GM18505 (cell line): ENCODE results near the gene NKAPD1.
"Not testable (repeated sequence)": the region's sequence is repeated elsewhere in the genome, so short reads cannot be mapped to it uniquely, and the experiment has no call there.

ENCODE experiments used
- ATAC-seq: cut with Tn5 transposase; IDR thresholded peaks from one replicate; pipeline ENCODE4 v1.9.1; 2021; ENCODE audit not compliant: unreplicated experiment
- POLR2A ChIP-seq: IDR thresholded peaks from 4 replicates; pipeline ENCODE4 v1.6.1; 2011; ENCODE audit warnings: borderline replicate concordance; ENCODE audit not compliant: insufficient read depth, insufficient read length; ENCODE audit errors: extremely low read depth

The NKAPD1 gene

DNA sequence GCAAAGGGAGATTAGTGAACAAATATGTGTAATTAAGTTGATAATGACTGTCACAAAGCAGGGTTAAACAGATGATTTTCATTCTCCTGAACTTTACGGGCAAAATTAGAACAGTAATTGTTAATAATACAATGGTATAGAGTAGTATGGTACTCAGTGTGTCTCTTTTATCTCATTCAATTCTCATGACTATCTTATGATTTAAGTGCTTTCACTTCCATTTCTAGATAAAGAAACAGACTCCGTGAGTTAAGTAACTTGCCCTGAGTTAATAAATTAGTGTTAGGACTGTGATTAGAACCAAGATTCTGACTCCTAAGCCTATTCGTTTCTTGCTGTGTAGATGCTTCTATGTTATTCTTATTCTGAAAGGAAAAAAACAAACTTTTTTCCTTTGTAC, 22.3 kb upstream of the NKAPD1 start:
- TF ChIP-seq POLR2A = no peak
- no peak for ATAC-seq

DNA sequence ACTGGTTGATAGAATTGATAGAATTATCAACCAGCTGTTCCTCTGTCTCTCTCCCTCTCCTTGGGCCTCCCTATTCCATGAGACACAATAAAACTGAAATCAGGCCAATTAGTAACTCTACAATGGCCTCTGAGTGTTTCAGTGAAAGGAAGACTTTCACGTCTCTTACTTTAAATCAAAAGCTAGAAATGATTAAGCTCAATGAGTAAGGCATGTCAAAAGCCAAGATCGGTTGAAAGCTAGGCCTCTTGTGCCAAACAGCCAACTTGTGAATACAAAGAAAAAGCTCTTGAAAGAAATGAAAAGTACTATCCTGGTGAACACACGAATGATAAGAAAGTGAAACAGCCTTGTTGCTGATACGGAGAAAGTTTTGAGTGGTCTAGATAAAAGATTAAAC, 16.9 kb upstream of the NKAPD1 start:
- no peak for ATAC-seq
- TF ChIP-seq POLR2A = no peak

DNA sequence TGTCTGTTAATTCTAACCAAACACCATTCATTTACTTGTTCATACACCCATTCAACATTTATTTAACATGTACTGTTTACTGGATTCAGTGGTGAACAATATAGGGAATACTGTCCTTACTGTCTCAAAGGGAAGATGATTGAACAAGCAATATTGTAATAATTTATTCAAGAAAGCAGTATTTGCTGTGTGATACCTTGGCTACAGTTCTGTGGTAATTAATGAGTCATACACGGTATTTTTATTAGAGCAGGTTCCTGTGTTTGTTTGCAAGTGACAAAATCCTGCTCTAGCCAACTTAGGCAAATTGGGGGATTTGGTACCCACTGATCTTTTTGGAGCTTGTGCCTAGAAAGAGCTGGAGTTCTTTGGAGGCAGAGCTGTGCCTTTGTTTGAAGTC, 16.0 kb upstream of the NKAPD1 start:
- ATAC-seq = no peak
- no peak for TF ChIP-seq POLR2A

DNA sequence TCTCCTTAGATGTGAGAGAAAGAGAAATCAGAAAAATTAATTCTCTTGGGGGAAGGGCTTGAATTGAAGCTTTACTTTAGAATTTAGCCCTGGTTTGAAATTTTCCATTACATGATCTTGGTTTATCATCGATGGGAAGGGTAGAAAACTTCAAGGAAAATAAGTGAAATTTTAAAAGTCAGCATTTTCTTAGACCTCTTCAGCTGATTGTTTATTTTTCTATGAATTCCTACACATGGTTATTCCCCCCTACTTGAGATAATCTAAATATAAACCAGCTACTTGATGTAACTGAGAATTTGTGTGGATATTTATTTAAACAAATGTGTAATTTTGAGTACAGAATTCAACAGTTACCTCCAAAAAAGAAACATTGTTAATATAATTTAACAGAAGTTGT, 11.2 kb upstream of the NKAPD1 start:
- no peak for ATAC-seq
- TF ChIP-seq POLR2A = no peak

DNA sequence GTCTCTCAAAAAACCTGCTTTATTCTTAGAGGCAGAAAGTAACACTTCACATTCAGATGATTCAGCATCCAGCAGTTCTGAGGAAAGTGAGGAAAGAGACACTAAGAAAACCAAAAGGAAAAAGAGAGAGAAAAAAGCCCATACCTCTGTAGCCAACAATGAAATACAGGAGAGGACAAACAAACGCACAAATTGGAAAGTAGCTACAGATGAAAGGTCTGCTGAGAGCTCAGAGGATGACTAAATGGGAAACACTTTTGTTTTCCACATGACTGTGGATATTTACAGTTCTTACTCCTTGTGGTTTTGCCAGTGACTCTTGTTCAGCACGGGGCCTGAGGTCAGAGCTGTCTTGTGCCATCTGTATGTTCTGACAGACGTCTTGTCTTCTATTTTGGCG, 8.6 kb downstream of the NKAPD1 start:
- ATAC-seq = no peak
- no peak for TF ChIP-seq POLR2A

DNA sequence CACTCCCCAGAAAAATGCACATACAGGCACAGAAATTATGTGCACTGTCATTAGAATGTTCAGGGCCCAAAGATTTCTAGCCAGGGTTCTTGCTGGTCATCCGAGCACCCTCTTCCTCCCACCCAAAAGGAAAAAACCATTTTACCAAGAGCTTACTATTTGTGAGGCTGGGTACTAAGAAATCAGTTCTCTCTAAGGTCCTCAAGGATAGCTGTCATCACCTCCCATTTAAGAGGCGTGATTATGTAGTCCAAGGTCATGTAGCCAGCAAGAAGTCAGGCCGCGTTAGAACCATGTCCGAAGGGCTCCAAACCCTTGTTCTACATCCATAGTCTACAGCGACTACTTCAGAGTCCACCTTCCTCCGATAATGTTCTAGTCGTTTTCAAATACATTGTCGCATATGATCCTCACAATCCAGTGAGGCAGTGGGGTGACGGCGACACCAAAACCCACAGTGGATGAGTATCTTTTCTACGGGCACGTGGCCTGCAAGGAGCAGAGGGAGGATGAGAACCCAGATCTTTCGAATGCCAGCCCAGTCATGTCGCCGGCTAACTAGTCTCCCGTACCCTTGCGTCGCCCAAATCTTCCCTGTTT, 11.8 kb downstream of the NKAPD1 start:
- TF ChIP-seq POLR2A = no peak
- peak; percentile 28 for ATAC-seq

DNA sequence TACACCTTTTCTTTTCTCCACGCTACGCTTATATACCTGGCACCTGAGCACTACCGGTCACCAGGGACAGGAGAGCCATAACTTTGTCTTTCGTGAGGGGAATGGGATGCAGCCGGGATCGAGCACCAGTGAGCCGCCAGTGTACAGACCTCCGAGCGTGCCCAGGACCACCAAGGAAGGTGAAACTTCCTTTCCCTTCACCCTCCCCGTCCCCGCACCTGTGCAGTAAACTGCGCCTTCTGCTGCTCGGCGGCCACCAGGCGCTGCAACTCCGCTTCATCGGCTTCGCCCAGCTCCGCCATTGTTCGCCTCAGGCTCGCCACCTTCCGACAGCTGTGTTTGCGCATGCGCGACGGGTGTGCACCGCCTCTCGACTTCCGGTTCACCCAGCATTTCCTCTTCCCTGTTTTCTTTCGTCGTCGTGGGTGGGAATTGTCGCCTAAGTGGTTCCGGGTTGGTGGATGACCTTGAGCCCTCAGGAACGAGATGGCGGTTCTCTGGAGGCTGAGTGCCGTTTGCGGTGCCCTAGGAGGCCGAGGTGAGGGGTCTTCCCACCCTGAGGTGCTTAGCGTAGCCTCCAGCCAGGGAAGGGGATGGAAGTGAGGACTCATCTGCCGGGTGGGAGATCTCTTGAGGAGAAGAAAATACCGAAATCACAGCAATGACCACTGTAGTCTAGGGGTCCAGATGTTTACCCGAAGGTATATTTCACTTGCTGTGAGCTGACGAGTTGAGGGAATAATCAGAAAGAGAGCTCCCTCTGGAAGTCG, 12.5 kb downstream of the NKAPD1 start, which contains the start of the genes SDHD and TIMM8B:
TSS of gene SDHD (plus strand) at position 452 of the 770 bp plus-strand sequence. CDS start at position 487, 35 bp downstream.
TSS of gene TIMM8B (minus strand) at position 335 of the 770 bp plus-strand sequence. CDS start at position 302, 33 bp downstream.
- TF ChIP-seq POLR2A = peak; percentile 96

DNA sequence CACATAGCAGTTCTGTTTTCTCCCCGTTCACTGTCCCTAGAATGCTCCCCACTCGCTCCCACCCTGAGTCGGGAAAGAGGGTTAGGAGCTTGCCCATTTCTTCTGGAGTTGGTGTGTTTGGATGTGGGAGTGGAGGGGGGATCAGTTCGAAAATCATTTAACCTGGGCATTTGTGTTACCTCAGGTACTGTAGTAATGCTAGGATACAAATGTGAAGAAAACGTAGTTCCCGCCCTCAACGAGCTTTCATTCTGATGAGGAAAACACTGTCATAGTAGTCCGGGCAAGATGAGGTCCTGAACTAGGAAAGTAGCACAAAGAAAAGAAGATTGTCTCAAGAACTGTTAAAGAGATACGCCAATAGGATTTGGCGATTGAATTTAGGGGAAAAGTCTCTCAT, 13.1 kb downstream of the NKAPD1 start:
- TF ChIP-seq POLR2A = no peak
- ATAC-seq = no peak

More for the DNA sequence above, 12.5 kb downstream of the NKAPD1 start, which contains the start of the genes SDHD and TIMM8B:
- ATAC-seq = peak; percentile 94

DNA sequence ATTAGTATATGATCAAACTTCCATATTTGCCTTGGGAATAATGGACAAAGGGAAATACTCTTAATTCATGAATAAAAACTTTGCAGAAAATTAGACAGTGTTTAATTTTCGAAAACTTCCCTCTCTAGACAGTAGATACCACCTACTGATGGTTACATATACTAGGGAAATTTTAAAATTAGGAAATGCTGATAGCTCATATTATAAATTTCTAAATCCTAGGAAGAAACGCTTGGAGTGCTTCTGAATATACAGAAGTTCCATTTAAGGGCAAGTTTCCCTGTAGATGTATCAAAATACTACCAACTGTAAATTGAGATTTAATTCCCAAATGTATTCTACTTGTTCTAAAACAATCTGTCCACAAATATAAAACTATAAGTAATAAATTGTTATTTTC, 21.2 kb downstream of the NKAPD1 start:
- not testable (repeated sequence) for ATAC-seq

DNA sequence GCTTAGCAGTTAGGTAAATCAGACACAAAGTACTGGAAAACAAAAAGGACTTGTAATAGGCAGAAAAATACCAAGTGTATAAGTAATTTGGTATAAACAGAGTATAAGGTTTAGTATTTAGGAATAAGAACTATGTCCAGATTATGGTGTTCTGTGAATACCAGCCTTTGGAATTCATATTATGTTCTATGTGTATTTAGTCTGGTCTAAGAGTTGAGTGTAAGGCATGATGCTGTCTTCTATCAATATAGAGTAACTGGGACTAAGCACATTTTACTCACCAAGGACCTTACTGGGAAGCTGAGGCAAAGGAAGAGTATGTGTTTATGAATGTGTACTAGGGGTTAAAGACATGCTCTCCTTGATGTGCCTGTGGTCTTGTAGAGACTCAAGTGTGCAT, 22.1 kb downstream of the NKAPD1 start:
- ATAC-seq = no peak
- TF ChIP-seq POLR2A = no peak

DNA sequence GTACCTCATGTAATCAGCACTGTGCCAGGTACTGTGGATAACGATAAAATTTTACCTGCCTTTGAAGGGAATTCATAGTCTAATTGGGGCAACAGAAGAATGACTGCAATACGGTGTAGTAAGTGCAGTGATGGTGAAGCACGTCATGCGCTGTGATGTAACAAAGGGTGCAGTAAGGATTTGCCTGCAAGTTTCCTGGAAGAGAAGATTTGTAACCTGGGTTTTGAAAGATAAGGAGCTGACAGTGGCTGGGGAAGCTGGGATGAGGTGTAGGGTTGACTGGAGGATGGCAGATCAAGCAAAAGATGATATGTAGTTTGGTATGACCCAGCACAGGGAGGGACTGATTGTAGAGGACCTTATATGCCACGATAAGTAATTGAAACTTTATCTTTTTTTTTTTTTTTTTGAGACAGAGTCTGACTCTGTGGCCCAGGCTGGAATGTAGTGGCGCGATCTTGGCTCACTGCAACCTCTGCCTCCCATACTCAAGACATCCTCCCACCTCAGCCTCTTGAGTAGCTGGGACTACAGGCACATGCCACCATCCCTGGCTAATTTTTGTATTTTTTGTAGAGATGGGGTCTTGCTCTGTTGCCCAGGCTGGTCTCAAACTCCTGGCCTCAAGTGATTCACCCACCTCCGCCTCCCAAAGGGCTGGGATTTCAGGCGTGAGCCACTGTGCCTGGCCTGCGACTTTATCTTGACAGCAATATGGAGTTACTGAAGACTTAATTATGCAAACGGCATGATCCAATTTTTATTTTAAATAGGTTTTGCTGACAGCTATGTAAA, 23.8 kb downstream of the NKAPD1 start:
- ATAC-seq = no peak

DNA sequence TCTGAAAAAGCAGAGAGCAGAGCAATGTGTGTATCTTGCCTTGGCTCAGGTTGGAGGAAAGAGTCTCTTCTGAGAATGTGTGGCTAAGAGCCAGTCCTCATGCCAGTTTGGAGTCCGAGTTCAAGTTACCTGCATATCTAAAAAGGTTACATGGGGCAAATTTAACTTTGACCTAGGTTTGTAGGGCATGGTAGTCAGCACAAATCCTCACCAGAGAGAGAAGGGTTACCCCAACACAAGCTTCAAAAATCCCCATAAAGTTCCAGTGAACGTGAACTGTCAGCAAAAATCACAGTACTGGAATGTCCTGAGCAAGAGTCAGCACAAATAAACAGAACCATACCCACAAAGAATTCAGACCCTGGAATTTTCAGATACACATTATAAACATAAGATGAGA, 26.4 kb downstream of the NKAPD1 start:
- no peak for ATAC-seq
- TF ChIP-seq POLR2A = no peak

More for the DNA sequence above, 23.8 kb downstream of the NKAPD1 start:
- TF ChIP-seq POLR2A = no peak

DNA sequence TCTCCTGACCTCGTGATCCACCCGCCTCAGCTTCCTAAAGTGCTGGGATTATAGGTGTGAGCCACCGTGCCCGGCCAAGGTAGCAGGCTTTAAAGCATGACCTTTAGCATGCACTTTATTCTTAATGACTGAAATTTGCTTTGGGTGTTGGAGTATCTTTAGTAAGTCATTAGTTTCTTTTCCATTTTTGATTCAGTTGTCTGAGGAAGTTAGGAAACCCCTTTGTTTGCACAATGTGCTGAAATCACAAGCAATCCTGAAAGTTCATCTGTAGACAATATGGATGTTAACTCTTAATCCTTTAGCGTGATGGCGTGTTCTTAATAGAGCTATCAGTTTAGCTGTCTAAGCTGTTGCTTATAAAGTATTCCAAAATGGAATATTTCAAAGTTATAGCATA, 29.3 kb downstream of the NKAPD1 start:
- ATAC-seq = no peak
- TF ChIP-seq POLR2A = no peak

DNA sequence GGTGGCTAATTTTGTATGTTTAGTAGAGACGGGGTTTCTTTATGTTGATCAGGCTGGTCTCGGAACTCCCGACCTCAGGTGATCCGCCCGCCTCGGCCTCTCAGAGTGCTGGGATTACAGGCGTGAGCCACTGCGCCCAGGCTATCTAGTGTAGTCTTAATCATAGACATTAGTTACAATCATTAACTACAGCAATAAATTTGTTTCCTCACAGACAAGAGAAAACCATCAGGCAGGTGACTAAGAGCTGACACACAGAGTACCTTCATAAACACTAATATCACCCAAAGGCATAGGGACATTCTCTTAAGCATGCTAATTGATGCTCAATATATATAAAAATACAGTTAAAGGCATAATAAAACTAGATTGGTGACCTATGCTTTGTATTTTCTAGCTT, 32.0 kb downstream of the NKAPD1 start:
- no peak for ATAC-seq
- no peak for TF ChIP-seq POLR2A
